SU-DHL-6 (cell line): ENCODE results near the gene ALDOA.

Experiments used
- H2AFZ ChIP-seq: fragments of 200-600 bp; sonication (generic); 2 replicates; pipeline ENCODE4 v1.6.1; 2014; ENCODE audit warnings: low read depth, mild to moderate bottlenecking, moderate library complexity, mixed read lengths, antibody characterized with exemption, low read length; ENCODE audit not compliant: severe bottlenecking
- H3F3A ChIP-seq: fragments of 200-600 bp; shearing (Covaris generic); 2 replicates; pipeline ENCODE4 v1.6.0; 2016; ENCODE audit warnings: antibody characterized with exemption, mild to moderate bottlenecking; ENCODE audit not compliant: insufficient read depth
- H3K27ac ChIP-seq: fragments of 200-600 bp; sonication (generic); 2 replicates; pipeline ENCODE4 v1.5.1; 2016; ENCODE audit warnings: low read depth, mild to moderate bottlenecking, low read length, moderate library complexity, mixed read lengths
- H3K27me3 ChIP-seq: fragments of 200-600 bp; sonication (generic), shearing (Covaris generic); 2 replicates; pipeline ENCODE4 v1.6.0; 2014; ENCODE audit warnings: mild to moderate bottlenecking, low read length
- H3K36me3 ChIP-seq: fragments of 200-600 bp; sonication (generic); 2 replicates; pipeline ENCODE4 v1.6.1; 2014; ENCODE audit warnings: mild to moderate bottlenecking, low read length, mixed read lengths
- H3K4me2 ChIP-seq: fragments of 300-600, 200-600 bp; shearing (Covaris generic), sonication (generic); 2 replicates; pipeline ENCODE4 v1.6.0; 2014; ENCODE audit warnings: low read length, low read depth, mild to moderate bottlenecking; ENCODE audit not compliant: poor library complexity, severe bottlenecking
- H3K4me3 ChIP-seq: fragments of 200-600 bp; sonication (generic); 2 replicates; pipeline ENCODE4 v1.5.1; 2014; ENCODE audit warnings: antibody characterized with exemption, low read length, mild to moderate bottlenecking, mixed read lengths; ENCODE audit not compliant: insufficient read depth, poor library complexity, severe bottlenecking
- H3K79me2 ChIP-seq: fragments of 200-600 bp; sonication (generic); 2 replicates; pipeline ENCODE4 v1.6.1; 2014; ENCODE audit warnings: mild to moderate bottlenecking, low read length, moderate library complexity; ENCODE audit not compliant: insufficient read depth
- H3K9ac ChIP-seq: fragments of 200-600 bp; sonication (generic); 2 replicates; pipeline ENCODE4 v1.7.0; 2014; ENCODE audit warnings: mild to moderate bottlenecking, low read length
- H3K9me2 ChIP-seq: fragments of 200-600 bp; sonication (generic); replicated peaks from 2 replicates; pipeline ENCODE4 v1.6.1; 2014; ENCODE audit warnings: low read length; ENCODE audit not compliant: insufficient read depth
- H3K9me3 ChIP-seq: fragments of 200-600 bp; sonication (generic); 2 replicates; pipeline ENCODE4 v1.6.1; 2014; ENCODE audit warnings: low read length, mixed read lengths; ENCODE audit not compliant: insufficient read depth
- H4K20me1 ChIP-seq: fragments of 200-600 bp; sonication (generic); 2 replicates; pipeline ENCODE4 v1.6.1; 2014; ENCODE audit warnings: low read depth, mild to moderate bottlenecking, antibody characterized with exemption, low read length, moderate library complexity, mixed read lengths
- CTCF ChIP-seq: fragments of 200-600 bp; sonication (generic); IDR thresholded peaks from one replicate; pipeline ENCODE4 v1.5.1; 2017; ENCODE audit warnings: antibody characterized with exemption, mild to moderate bottlenecking, low read length, moderate library complexity; ENCODE audit not compliant: insufficient read depth, poor library complexity, severe bottlenecking
- EZH2phosphoT487 ChIP-seq: fragments of 200-600 bp; sonication (generic), shearing (Covaris generic); conservative IDR thresholded peaks from 2 replicates; pipeline ENCODE4 v1.6.1; 2018; ENCODE audit warnings: mild to moderate bottlenecking, antibody characterized with exemption, low read length, moderate library complexity, mixed read lengths

ALDOA gene

DNA sequence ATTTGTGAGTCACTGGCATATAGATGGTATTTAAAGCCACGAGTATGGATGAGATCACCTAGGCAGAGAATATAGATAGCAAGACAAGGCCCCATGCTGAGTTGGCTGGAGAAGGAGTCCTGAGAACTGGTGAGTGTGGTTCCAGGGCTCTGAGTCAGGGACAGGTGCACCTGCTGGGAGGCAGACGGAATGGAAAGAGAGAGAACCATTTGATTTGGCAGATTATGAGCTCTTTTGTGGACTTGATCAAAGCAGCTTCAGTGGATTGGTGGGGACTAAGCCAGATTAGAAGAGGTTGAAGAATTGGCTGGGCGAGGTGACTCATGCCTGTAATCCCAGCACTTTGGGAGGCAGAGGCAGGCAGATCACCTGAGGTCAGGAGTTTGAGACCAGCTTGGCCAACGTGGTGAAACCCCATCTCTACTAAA, 46.8 kb upstream of the ALDOA start:
- H4K20me1 ChIP-seq, result no peaks in the 10 kb centered on the region
- H3K4me3 ChIP-seq, result no peak overlapping the region
- H3K27ac ChIP-seq, result no peak overlapping the region
- no peak overlapping the region for H3K4me2 ChIP-seq
- no peak overlapping the region for H3K9ac ChIP-seq
- H3K36me3 ChIP-seq, result no peaks in the 10 kb centered on the region
- TF ChIP-seq EZH2phosphoT487, result no peak
- no peak for TF ChIP-seq CTCF
- no peaks in the 10 kb centered on the region for H3F3A ChIP-seq
- no peaks in the 10 kb centered on the region for H3K9me2 ChIP-seq
- no peaks in the 10 kb centered on the region for H3K79me2 ChIP-seq
- no peak overlapping the region for H2AFZ ChIP-seq
- no peaks in the 10 kb centered on the region for H3K9me3 ChIP-seq
- no peaks in the 10 kb centered on the region for H3K27me3 ChIP-seq

- H2AFZ ChIP-seq, result no peak within 1 kb of the TSS
- no peak for TF ChIP-seq EZH2phosphoT487
- TF ChIP-seq CTCF, result no peak
Observed at GRCh38 chr16:30022887-30023286, 42.7 kb upstream of the ALDOA start, which contains the start of gene C16orf92. Gene C16orf92 (plus strand): TSS chr16:30023198. CDS start chr16:30023341, 143 bp downstream.

GRCh38 chr16:30023586-30023985, 42.0 kb upstream of the ALDOA start:
- Histone ChIP-seq H3K4me3 (no peak overlapping the region), H3K36me3 (no peaks in the 10 kb centered on the region), H3K9me3 (no peaks in the 10 kb centered on the region), H3F3A (no peaks in the 10 kb centered on the region), H2AFZ (no peak overlapping the region), H3K4me2 (no peak overlapping the region), H3K79me2 (no peaks in the 10 kb centered on the region), H4K20me1 (no peaks in the 10 kb centered on the region), H3K27ac (no peak overlapping the region), H3K27me3 (no peaks in the 10 kb centered on the region), H3K9ac (no peak overlapping the region), H3K9me2 (no peaks in the 10 kb centered on the region)
- no peak for TF ChIP-seq CTCF
- no peak for TF ChIP-seq EZH2phosphoT487

More at GRCh38 chr16:30022887-30023286, 42.7 kb upstream of the ALDOA start, which contains the start of gene C16orf92:
- Histone ChIP-seq H3K27me3 (no peaks in the 10 kb centered on the region), H3K4me2 (no peak within 1 kb of the TSS), H3K9me2 (no peaks in the 10 kb centered on the region), H4K20me1 (no peaks in the 10 kb centered on the region), H3K4me3 (no peak within 1 kb of the TSS), H3K27ac (no peak within 1 kb of the TSS), H3K36me3 (no peaks in the 10 kb centered on the region), H3K79me2 (no peaks in the 10 kb centered on the region), H3K9ac (no peak within 1 kb of the TSS), H3K9me3 (no peaks in the 10 kb centered on the region), H3F3A (no peaks in the 10 kb centered on the region)
